GM04504 (cell line): ENCODE data around the gene LCA5L.
"Not testable (repeated sequence)": the region's sequence is repeated elsewhere in the genome, so short reads cannot be mapped to it uniquely, and the experiment has no call there.

Experiments
- DNase-seq: peaks from one replicate; pipeline ENCODE4 v3.0.0-alpha.2; 2012; ENCODE audit warnings: low read depth

The LCA5L gene

GRCh38 chr21:39451332-39452206 lies 6.0 kb upstream of the LCA5L start, which contains the start of gene SH3BGR:
SH3BGR (plus strand) TSS chr21:39451970; CDS start chr21:39452097, 127 bp downstream.
- DNase-seq: no peak

GRCh38 chr21:39447264-39447663 lies 1.7 kb upstream of the LCA5L start:
- DNase-seq: no peak

- peak; percentile 24 for DNase-seq
These were observed 977 bp downstream of the LCA5L start for GRCh38 chr21:39444421-39445180.

GRCh38 chr21:39441502-39442475 lies 3.8 kb downstream of the LCA5L start:
- no peak for DNase-seq

- no peak for DNase-seq
These were observed 6.3 kb downstream of the LCA5L start for GRCh38 chr21:39439232-39439631.

- no peak for DNase-seq
These were observed 10.6 kb downstream of the LCA5L start for GRCh38 chr21:39434950-39435349.

GRCh38 chr21:39430954-39431353 lies 14.6 kb downstream of the LCA5L start:
- no peak for DNase-seq

- no peak for DNase-seq
These were observed 15.1 kb downstream of the LCA5L start for GRCh38 chr21:39430457-39430856.

GRCh38 chr21:39430016-39430415 lies 15.6 kb downstream of the LCA5L start:
- DNase-seq: no peak

GRCh38 chr21:39429445-39429844 lies 16.1 kb downstream of the LCA5L start:
- DNase-seq: no peak

- DNase-seq: no peak
These were observed 22.9 kb downstream of the LCA5L start for GRCh38 chr21:39422527-39423241.

- not testable (repeated sequence) for DNase-seq
These were observed 26.4 kb downstream of the LCA5L start for GRCh38 chr21:39419204-39419603.

GRCh38 chr21:39406065-39406464 lies 39.5 kb downstream of the LCA5L start:
- DNase-seq: no peak

- no peak for DNase-seq
These were observed 45.4 kb downstream of the LCA5L start for GRCh38 chr21:39400173-39400572.

- DNase-seq: no peak
These were observed 47.8 kb downstream of the LCA5L start for GRCh38 chr21:39397646-39398385.

GRCh38 chr21:39392981-39393380 lies 52.6 kb downstream of the LCA5L start:
- DNase-seq: no peak

- no peak for DNase-seq
These were observed 55.3 kb downstream of the LCA5L start for GRCh38 chr21:39390212-39390765.

GRCh38 chr21:39388811-39389155 lies 56.8 kb downstream of the LCA5L start:
- DNase-seq: no peak

- peak; percentile 54 for DNase-seq
These were observed 57.4 kb downstream of the LCA5L start for GRCh38 chr21:39388038-39388810.
